K562 (cell line): ENCODE data around the gene PSMD1. TPM values are rescaled to one million over a fixed set of nuclear protein-coding genes. Genes with fewer than 3 reads are reported as not detected.
"Not testable (repeated sequence)": the region's sequence is repeated elsewhere in the genome, so short reads cannot be mapped to it uniquely, and the experiment has no call there.

ENCODE experiments used
- ATAC-seq: fragments of 200-7000 bp; cut with Tn5 transposase; 3 replicates; pipeline ENCODE4 v1.9.1; 2020; ENCODE audit warnings: moderate library complexity
- BruUV-seq: library from RNA; stranded (reverse); fragments of 400-500 nt; replicated peaks from 2 replicates; lab custom pipeline; 2021; lab: Mats Ljungman, UMichigan
- CTCF ChIA-PET: fragments of 300-600 bp; formaldehyde crosslinking; extraction: SDS; loops from one replicate; lab custom pipeline; 2021; ENCODE audit warnings: low intra/inter-chr PET ratio; lab: Yijun Ruan, JAX
- POLR2A ChIA-PET: fragments of 300-600, 350-650 bp; sonication (Branson Sonifier 250); formaldehyde crosslinking; extraction: SDS; loops from one replicate; lab custom pipeline; 2021; ENCODE audit warnings: antibody characterized with exemption, inconsistent platforms; lab: Yijun Ruan, JAX
- DNase-seq, 4 experiments: peaks; one replicate each; pipeline versions ENCODE4 v3.0.0 to v3.0.0-alpha.2; 2011 to 2018; ENCODE audit warnings: low spot score in 3 of 4, mixed read lengths in 3 of 4; ENCODE audit errors: extremely low read depth in 1 of 4
- FAIRE-seq: peaks from 2 replicates; lab custom pipeline; 2011; peaks lifted over from hg19 to GRCh38; lab: Jason Lieb, UNC
- H2AFZ ChIP-seq: 2 replicates; pipeline ENCODE4 v1.6.0; 2011; ENCODE audit warnings: low read depth, low read length, control low read depth, inconsistent platforms
- H3K27ac ChIP-seq: fragments of 200-600 bp; 3 replicates; pipeline ENCODE4 v1.8.0; 2011; ENCODE audit warnings: low read depth, mild to moderate bottlenecking, control low read depth, inconsistent platforms, low read length, moderate library complexity, mixed read lengths; ENCODE audit errors: extremely low read depth
- H3K27me3 ChIP-seq, 2 experiments: fragments of 300-600 bp in 1 of 2; 2 replicates in 1 of 2; 3 replicates in 1 of 2; pipeline versions ENCODE4 v1.6.0 to v1.8.0; 2011; ENCODE audit warnings: inconsistent platforms in 2 of 2, low read length in 2 of 2, mild to moderate bottlenecking in 1 of 2, mixed read lengths in 1 of 2, moderate library complexity in 1 of 2; ENCODE audit not compliant: control insufficient read depth in 2 of 2, insufficient read depth in 2 of 2
- H3K36me3 ChIP-seq: fragments of 300-600 bp; 3 replicates; pipeline ENCODE4 v1.8.0; 2011; ENCODE audit warnings: mild to moderate bottlenecking, low read length, inconsistent platforms; ENCODE audit not compliant: control insufficient read depth, insufficient read depth
- H3K4me1 ChIP-seq, 2 experiments: fragments of 200-600 bp in 1 of 2; replicated peaks in 1 of 2; 2 replicates in 1 of 2; 3 replicates in 1 of 2; pipeline versions ENCODE4 v1.5.1 to v1.8.0; 2011; ENCODE audit warnings: inconsistent platforms in 2 of 2, low read length in 2 of 2, mild to moderate bottlenecking in 1 of 2, mixed read lengths in 1 of 2, moderate library complexity in 1 of 2; ENCODE audit not compliant: control insufficient read depth in 2 of 2, insufficient read depth in 2 of 2
- H3K4me2 ChIP-seq: 2 replicates; pipeline ENCODE4 v1.6.1; 2011; ENCODE audit warnings: low read length, control low read depth, inconsistent platforms, mixed read lengths; ENCODE audit not compliant: insufficient read depth
- H3K4me3 ChIP-seq: fragments of 200-600 bp; sonication (generic), shearing (Covaris generic); 2 replicates; pipeline ENCODE4 v1.5.1; 2016; ENCODE audit warnings: control low read depth, inconsistent platforms
- H3K79me2 ChIP-seq: fragments of 200-600 bp; 3 replicates; pipeline ENCODE4 v1.8.0; 2011; ENCODE audit warnings: low read length, inconsistent platforms; ENCODE audit not compliant: control insufficient read depth, insufficient read depth
- H3K9ac ChIP-seq, 2 experiments: 2 replicates each; pipeline versions ENCODE4 v1.6.0 to v1.6.1; 2011; ENCODE audit warnings: low read depth in 2 of 2, low read length in 2 of 2, control low read depth in 1 of 2, inconsistent platforms in 1 of 2, mild to moderate bottlenecking in 1 of 2, mixed read lengths in 1 of 2; ENCODE audit not compliant: insufficient read depth in 1 of 2
- H3K9me1 ChIP-seq: one replicate; pipeline ENCODE4 v1.6.0; 2011; ENCODE audit warnings: inconsistent platforms, mild to moderate bottlenecking, low read length, moderate library complexity; ENCODE audit not compliant: control insufficient read depth, insufficient read depth
- H3K9me3 ChIP-seq: replicated peaks from 2 replicates; pipeline ENCODE4 v1.5.1; 2011; ENCODE audit warnings: low read depth, low read length, inconsistent platforms; ENCODE audit not compliant: control insufficient read depth, insufficient read depth
- H4K20me1 ChIP-seq: replicated peaks from 2 replicates; pipeline ENCODE4 v1.6.1; 2011; ENCODE audit warnings: low read length, inconsistent platforms, mixed read lengths; ENCODE audit not compliant: control insufficient read depth, insufficient read depth
- CTCFL ChIP-seq: IDR thresholded peaks from 2 replicates; pipeline ENCODE4 v1.6.1; 2011; ENCODE audit warnings: borderline replicate concordance, low read depth, mild to moderate bottlenecking, moderate library complexity, low read length; ENCODE audit not compliant: insufficient read depth, poor library complexity, severe bottlenecking
- NFYB ChIP-seq: IDR thresholded peaks from 2 replicates; pipeline ENCODE4 v1.6.1; 2011; ENCODE audit warnings: mild to moderate bottlenecking, moderate library complexity; ENCODE audit not compliant: insufficient read length; ENCODE audit errors: extremely low read depth
- RBM25 ChIP-seq: fragments of 200-400 bp; formaldehyde crosslinking; IDR thresholded peaks from 2 replicates; pipeline ENCODE4 v1.6.1; 2018; ENCODE audit warnings: low read length, low read depth, moderate library complexity; ENCODE audit not compliant: severe bottlenecking
- TFE3 ChIP-seq: fragments of 450-650 bp; formaldehyde crosslinking; IDR thresholded peaks from 2 replicates; pipeline ENCODE4 v1.4.0; 2020; ENCODE audit warnings: mild to moderate bottlenecking, mixed read lengths
- WGBS: fragments of 100-300 bp; shearing (Covaris generic); methylation state at CpG from one replicate; pipeline ENCODE4 v1.1.6; 2016; ENCODE audit warnings: low coverage, mixed read lengths; ENCODE audit not compliant: insufficient coverage; ENCODE audit errors: missing lambda C conversion rate; 5-methylcytosine and 5-hydroxymethylcytosine counted together
- in situ Hi-C: fragments of 300-500 bp; cut with MboI; formaldehyde crosslinking; loops from 4 replicates; pipeline ENCODE4 v1.15.0; 2018; ENCODE audit warnings: inconsistent platforms, mixed read lengths
- intact Hi-C: fragments of 100-400 bp; cut with micrococcal nuclease; formaldehyde crosslinking; loops from 2 replicates; pipeline ENCODE4 v1.14.2; 2022
- polyA plus RNA-seq, 8 experiments: library from polyadenylated mRNA; depleted of rRNA in 4 of 8; stranded (reverse) in 5 of 8; unstranded in 3 of 8; fragments of >200 nt; fragmentation: Nextera tagmentation in 2 of 8; fragmentation: Illumina TruSeq in 1 of 8; extraction: Ambion mirVana in 2 of 8; extraction: Trizol in 1 of 8; gene quantifications; 2 replicates each; pipeline versions ENCODE4 v1.2.1 to v1.2.3, GENCODE V29; 2011 to 2014; ENCODE audit warnings: inconsistent platforms in 1 of 8, missing spikeins in 1 of 8
- total RNA-seq, 7 experiments: library from RNA; depleted of rRNA in 6 of 7; stranded (reverse); fragments of >200 nt in 6 of 7; fragmentation: Illumina TruSeq in 2 of 7; extraction: Trizol in 2 of 7; gene quantifications; 2 replicates each; pipeline versions ENCODE4 v1.2.1 to v1.2.3, GENCODE V29; 2011 to 2021; ENCODE audit warnings: low replicate concordance in 1 of 7

Gene PSMD1
- total and polyA plus RNA-seq, 9 of the 15 experiments (the other 6 are each of a cell fraction or from before 2014, with no cell fraction given): 100 to 257 (median 147) TPM

GRCh38 chr2:231025059-231025458 lies 31.6 kb upstream of the PSMD1 start:
- H3K9ac ChIP-seq, BruUV-seq, H3K4me2 ChIP-seq, H2AFZ ChIP-seq, H3K4me1 ChIP-seq, DNase-seq, H3K4me3 ChIP-seq, H3K79me2 ChIP-seq, POLR2A ChIA-PET, H3K27ac ChIP-seq, H3K36me3 ChIP-seq, FAIRE-seq, intact Hi-C loops, in situ Hi-C loops, H3K9me1 ChIP-seq, H4K20me1 ChIP-seq, H3K9me3 ChIP-seq, ATAC-seq: not testable (repeated sequence)
- 0% methylated on average over 3 of the region's 3 CpGs for WGBS
- CTCF ChIA-PET: interaction anchor here (0.6 kb wide), 1 partner anchor 1403 kb away, joined by 3 read pairs; no protein-coding TSS in a partner anchor
- peaks cover 0 to 17% of the 10 kb centered on the region in 2 experiments; a peak in 3 of 5 replicates for H3K27me3 ChIP-seq

GRCh38 chr2:231028889-231029288 lies 27.8 kb upstream of the PSMD1 start:
- Histone ChIP-seq H3K79me2 (no peaks in the 10 kb centered on the region), H3K36me3 (no peaks in the 10 kb centered on the region), H3K9me1 (no peaks in the 10 kb centered on the region), H3K27me3 (peaks cover 0 to 21% of the 10 kb centered on the region in 2 experiments; a peak in 2 of 5 replicates), H3K9ac (no peak overlapping the region), H3K9me3 (no peaks in the 10 kb centered on the region), H2AFZ (no peak overlapping the region), H4K20me1 (no peaks in the 10 kb centered on the region), H3K4me3 (no peak overlapping the region), H3K27ac (no peak overlapping the region), H3K4me1 (no peaks in the 10 kb centered on the region), H3K4me2 (no peak overlapping the region)
- ATAC-seq (no peak), FAIRE-seq (no peak), DNase-seq (no peak)
- ChIA-PET CTCF (no interaction called here), POLR2A (no interaction called here)
- intact Hi-C loops: no loop called here
- in situ Hi-C loops: no loop called here
- TF ChIP-seq RBM25 (peak; percentile 85), CTCFL (no peak), TFE3 (CRISPR knock-in tag) (peak; percentile 15; the same call in 1 of the 2 replicates), NFYB (peak; percentile 58)
- BruUV-seq: no TSS peak
